Keratinocyte (primary cell): ENCODE results near the gene FA2H.

Experiments
- EZH2 ChIP-seq: IDR thresholded peaks from one replicate; pipeline ENCODE4 v1.6.1; 2012; ENCODE audit warnings: inconsistent platforms, mild to moderate bottlenecking, low read length, moderate library complexity
- TF ChIP-seq, protein P1 (sequence below), 3 experiments: IDR thresholded peaks in 1 of 3; conservative IDR thresholded peaks in 1 of 3; optimal IDR thresholded peaks in 1 of 3; 2 replicates in 2 of 3; 3 replicates in 1 of 3; pipeline versions ENCODE3 to v1.5.1; 2011; ENCODE audit warnings: low read length in 3 of 3, mild to moderate bottlenecking in 3 of 3, moderate library complexity in 2 of 3, control low read depth in 1 of 3, inconsistent platforms in 1 of 3; ENCODE audit not compliant: insufficient read depth in 2 of 3; ENCODE audit errors: extremely low read depth in 1 of 3

GRCh38 chr16:74723256-74723655 is 51.4 kb downstream of the FA2H start:
- TF ChIP-seq, protein P1, sequence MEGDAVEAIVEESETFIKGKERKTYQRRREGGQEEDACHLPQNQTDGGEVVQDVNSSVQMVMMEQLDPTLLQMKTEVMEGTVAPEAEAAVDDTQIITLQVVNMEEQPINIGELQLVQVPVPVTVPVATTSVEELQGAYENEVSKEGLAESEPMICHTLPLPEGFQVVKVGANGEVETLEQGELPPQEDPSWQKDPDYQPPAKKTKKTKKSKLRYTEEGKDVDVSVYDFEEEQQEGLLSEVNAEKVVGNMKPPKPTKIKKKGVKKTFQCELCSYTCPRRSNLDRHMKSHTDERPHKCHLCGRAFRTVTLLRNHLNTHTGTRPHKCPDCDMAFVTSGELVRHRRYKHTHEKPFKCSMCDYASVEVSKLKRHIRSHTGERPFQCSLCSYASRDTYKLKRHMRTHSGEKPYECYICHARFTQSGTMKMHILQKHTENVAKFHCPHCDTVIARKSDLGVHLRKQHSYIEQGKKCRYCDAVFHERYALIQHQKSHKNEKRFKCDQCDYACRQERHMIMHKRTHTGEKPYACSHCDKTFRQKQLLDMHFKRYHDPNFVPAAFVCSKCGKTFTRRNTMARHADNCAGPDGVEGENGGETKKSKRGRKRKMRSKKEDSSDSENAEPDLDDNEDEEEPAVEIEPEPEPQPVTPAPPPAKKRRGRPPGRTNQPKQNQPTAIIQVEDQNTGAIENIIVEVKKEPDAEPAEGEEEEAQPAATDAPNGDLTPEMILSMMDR (optimal IDR thresholded peaks at IDR 0.05 in 1 of 3, IDR thresholded peaks at IDR 0.05 in 1 of 3, conservative IDR thresholded peaks at IDR 0.05 in 1 of 3; ENCODE audit: extremely low read depth in 1 of 3, insufficient read depth in 2 of 3, low read length in 3 of 3): no peak
- TF ChIP-seq EZH2: no peak
